HG02798 (cell line): Measurements from ENCODE around the gene RPL6.
"Not testable (repeated sequence)": the region's sequence is repeated elsewhere in the genome, so short reads cannot be mapped to it uniquely, and the experiment has no call there.

ENCODE experiments used
- ATAC-seq: cut with Tn5 transposase; IDR thresholded peaks from one replicate; pipeline ENCODE4 v1.9.1; 2021; ENCODE audit warnings: mild to moderate bottlenecking; ENCODE audit not compliant: unreplicated experiment, poor library complexity

RPL6 gene

DNA sequence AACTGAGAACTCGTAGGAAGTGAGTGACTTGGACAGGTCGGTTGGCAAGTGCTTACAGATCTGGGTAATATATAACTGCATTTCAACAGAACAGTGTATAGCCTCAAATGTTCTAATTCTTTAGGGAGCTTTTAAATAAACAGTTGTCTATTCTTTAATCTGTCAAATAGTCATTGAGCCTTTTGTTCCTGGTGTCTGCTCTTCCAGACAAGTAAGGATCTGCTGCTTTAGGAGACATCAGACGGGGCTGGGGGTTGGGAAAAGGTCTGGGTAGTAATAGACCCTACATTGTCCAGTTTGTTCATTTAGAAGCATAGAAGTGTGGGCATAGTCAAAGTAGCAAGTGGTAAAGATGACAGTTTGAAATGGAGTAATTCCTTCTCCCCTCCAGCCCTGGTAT lies 11.3 kb upstream of the RPL6 start:
- ATAC-seq = no peak

DNA sequence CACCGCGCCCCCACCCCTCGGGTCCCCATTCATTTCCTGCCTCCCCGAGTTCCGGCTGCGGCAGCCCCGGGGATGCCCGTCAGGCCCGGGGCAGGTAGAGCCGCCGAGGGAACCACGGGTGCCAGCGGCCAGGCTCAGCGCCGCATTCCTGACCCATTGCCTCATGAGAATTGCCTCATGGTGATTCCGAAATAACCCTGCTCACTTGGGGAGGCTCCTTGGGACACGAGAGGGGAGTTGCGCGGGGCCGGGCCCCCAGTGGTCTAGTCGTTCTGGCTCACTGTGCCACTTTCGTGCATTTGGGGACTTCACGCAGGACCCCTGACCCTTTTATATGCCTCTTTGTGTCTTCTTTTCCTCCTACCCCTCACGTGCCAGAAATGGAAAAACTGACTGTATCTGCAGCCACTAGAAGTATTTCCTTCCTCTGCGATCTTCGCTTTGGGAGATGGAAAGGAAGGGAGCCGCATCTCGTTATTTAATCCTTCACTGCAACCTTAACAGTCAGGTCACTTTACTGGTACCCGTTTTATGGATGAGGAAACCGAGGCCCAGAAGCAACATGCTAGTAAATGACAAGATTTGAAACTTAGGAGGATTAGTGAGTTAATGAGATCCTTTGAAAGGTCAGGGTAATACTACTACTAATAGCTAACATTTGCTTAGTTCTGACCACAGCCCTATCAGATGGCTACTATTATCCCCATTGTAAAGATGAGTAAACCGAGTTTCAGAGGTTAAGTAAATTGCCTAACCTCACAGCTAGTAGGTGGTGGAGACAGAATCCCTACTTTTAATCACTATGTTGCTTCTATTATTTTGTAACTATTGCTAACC lies 10.1 kb upstream of the RPL6 start:
- ATAC-seq = no peak

- peak; percentile 78 for ATAC-seq
Observed at GRCh38 chr12:112418608-112419296, 9.3 kb upstream of the RPL6 start, which contains the start of gene PTPN11. PTPN11 (plus strand) TSS chr12:112418947; CDS start chr12:112419112, 165 bp downstream.

GRCh38 chr12:112418273-112418607 lies 8.8 kb upstream of the RPL6 start:
- ATAC-seq = no peak

- ATAC-seq = not testable (repeated sequence)
Observed at GRCh38 chr12:112415457-112415856, 6.1 kb upstream of the RPL6 start.

DNA sequence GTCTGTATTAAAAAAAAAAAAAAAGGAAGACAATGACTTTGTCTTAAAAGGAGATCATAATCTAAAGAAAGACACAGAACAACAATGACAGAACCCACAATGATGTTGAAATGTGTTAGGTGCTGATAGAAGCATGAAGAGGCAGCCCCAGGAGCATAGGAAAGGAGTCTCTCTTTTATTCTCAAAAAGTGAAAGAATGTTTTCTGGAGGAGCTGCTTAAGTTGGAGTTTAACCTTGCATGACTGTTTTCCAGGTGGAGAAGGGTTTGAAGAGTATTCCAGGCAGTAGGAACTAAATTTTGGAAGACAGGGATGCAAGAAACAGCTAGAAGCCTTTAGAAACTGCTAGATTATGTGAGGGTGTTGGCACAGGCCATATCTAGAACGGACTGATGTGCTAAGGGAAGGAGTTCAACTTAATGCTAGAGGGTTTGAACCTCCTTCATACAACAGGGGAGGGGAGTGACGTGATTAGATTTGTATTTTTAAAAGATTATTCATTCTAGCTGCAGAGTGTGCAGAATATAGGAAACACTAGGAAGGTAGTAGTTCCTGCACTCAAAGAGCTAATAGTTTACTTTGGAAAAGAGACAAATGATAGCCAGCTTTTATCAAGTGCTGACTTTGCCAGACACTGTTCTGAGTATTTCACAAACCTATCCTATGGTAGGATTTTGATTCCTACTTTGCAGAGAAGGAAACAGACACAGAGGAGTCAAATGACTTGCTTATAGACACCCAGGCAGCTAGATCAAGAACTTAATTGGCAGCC lies 4.6 kb upstream of the RPL6 start:
- no peak for ATAC-seq

DNA sequence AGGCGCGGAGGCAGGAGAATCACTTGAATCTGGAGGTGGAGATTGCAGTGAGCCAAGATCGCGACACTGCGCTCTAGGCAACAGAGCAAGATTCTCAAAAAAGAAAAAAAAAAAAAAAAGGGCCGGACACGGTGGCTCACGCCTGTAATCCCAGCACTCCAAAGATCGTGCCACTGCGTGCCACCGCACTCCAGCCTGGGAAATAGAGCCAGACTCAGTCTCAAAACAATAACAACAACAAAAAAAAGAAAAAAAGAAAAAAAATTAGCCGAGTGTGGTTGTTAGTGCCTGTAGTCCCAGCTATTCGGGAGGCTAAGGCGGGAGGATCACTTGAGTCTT lies 470 bp upstream of the RPL6 start:
- no peak for ATAC-seq

GRCh38 chr12:112408621-112409020 lies 784 bp downstream of the RPL6 start:
- no peak for ATAC-seq

DNA sequence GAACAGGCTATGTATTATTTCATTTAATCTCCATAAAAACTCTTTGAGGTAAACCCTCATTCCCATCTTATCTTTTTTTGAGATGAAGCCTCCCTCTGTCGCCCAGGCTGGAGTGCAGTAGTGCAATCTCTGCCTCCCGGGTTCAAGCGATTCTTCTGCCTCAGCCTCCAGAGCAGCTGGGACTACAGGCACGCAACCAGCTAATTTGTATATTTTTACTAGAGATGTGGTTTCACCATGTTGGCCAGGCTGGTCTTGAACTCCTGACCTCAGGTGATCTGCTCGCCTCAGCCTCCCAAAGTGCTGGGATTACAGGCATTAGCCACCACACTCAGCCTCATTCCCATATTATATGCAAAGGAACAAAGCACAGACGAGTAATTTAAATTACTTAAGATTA lies 1.7 kb downstream of the RPL6 start:
- not testable (repeated sequence) for ATAC-seq

DNA sequence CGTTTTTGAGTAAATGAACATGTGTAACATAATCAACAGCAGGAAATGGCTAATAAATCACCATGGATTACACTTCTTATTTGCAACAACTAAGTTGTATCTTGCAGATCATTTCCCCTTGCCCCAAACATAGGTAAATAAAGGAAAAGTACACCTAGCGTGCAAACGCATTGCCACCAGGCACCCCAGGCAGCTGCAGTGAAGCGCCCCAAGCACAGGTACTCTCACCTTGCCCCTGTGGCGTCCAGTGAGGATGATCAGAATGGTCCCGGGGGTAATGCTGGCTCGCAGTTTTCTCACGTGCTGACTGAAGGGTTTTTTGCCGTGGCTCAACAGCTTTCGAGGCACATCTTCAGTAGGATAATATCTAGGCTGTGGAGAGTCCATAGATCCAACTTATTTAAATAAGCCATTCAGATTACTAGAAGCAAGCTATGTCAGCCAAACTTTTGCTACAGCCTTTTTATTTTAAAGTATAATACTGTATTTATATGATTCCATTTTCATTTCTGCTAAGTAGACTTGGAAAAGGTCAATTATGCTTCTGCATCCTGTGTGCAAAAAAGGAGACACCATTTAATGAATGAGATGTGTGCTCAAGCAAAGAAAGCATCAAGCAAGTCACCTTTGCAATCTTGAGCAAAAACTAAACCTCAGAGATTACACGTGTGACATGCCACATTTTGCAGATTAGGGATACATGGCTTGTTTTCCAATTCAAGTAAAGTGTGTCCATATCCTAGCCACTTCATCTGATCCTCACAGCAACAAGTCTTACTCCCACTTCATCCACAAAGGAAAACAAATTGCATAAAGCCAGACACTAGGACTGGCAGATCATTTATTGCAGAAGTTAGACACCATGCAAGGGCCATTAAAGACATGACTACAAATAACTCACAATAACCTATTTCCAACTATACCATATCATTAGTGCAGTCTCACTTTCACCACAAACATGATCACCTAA lies 2.6 kb downstream of the RPL6 start:
- ATAC-seq = no peak

DNA sequence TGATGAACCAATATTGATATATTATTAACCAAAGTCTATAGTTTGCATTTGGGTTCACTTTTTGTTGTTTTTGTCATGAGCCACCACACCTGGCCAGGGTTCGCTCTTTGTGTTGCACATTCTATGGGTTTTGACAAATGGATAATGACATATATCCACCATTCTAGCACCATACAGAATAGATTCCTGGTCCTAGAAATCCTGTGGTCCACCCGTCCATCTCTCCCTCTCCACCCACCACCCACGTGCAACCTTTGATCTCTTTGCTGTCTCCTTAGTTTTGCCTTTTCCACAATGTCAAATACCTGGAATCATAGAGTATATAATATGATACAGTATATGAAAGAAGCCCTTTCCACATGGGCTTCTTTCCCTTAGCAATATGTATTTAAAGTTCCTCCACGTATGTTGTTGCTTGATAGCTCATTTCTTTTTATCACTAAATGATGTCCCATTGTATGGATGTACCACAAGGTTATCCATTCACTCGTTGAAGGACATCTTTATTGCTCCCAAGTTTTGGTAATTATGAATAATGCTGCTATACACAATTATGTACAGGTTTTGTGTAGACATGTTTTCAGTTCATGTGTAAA lies 7.4 kb downstream of the RPL6 start:
- no peak for ATAC-seq

DNA sequence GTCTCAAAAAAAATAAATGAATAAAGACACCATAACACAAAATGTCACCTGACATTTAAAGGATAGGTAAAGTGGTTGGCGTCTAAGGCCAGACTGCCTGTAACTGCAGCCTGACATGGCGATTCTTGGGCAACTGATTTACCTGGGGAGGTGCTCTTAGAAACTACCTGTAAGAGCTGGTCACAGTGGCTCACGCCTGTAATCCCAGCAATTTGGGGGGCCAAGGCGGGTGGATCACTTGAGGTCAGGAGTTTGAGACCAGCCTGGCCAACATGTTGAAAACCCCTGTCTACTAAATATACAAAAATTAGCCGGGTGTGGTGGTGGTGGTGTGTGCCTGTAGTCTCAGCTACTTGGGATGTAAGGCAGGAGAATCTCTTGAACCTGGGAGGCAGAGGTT lies 8.4 kb downstream of the RPL6 start:
- ATAC-seq = no peak

- no peak for ATAC-seq
Observed at GRCh38 chr12:112393328-112393727, 16.1 kb downstream of the RPL6 start.

DNA sequence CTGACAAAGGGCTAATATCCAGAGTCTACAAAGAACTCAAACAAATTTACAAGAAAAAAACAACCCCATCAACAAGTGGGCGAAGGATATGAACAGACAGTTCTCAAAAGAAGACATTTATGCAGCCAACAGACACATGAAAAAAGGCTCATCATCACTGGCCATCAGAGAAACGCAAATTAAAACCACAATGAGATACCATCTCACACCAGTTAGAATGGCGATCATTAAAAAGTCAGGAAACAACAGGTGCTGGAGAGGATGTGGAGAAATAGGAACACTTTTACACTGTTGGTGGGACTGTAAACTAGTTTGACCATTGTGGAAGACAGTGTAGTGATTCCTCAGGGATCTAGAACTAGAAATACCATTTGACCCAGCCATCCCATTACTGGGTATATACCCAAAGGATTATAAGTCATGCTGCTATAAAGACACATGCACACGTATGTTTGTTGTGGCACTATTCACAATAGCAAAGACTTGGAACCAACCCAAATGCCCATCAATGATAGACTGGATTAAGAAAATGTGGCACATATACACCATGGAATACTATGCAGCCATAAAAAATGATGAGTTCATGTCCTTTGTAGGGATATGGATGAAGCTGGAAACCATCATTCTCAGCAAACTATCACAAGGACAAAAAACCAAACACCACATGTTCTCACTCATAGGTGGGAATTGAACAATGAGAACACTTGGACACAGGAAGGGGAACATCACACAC lies 19.3 kb downstream of the RPL6 start:
- not testable (repeated sequence) for ATAC-seq

DNA sequence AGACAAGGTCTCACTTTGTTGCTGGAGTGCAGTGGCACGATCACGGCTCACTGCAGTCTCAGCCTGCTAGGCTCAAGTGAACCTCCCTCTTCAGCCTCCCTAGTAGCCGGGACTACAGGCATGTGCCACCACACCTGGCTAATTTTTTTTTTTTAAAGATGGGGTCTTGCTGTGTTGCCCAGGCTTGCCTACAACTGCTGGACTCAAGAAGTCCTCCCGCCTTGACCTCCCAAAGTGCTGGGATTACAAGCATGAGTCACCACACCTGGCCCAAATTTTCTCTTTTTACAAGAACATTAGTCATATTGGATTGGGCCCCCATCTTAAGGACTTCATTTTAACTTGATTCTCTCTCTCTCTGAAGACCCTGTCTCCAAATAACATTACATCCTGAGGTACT lies 20.2 kb downstream of the RPL6 start:
- ATAC-seq = no peak

DNA sequence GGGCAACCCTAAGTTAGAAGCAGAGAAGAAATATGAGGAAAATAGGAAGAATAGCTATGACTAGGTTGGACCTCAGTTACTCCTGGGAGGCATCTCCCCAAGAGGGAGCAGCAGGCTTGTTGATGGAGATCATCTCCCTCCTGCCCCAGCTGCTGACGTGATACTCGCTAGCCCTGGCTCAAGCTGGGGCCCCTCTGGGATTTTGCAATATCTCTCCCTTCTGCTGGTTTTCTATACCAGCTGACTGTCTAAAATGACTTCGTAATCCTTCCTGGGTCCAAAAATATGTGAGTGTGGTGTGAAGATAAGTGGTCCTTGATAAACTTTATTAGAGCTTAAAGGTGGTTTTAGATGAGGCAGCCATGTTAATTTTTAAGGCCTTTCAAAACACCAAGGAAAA lies 22.7 kb downstream of the RPL6 start:
- ATAC-seq = no peak

DNA sequence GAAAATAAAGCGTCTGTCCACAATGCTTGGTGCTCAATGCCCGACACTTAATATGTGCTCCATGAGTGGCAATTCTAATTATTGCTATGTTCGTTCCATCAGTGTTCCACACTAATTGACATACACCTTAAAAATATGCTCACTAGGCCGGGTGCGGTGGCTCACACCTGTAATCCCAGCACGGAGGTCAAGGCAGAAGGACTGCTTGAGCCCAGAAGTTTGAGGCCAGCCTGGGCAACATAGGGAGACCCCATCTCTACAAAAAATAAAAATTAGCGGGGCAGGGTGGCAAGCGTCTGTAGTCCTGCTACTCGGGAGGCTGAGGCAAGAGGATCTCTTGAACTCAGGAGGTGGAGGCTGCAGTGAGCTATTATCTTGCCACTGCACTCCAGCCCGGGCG lies 26.5 kb downstream of the RPL6 start:
- no peak for ATAC-seq

DNA sequence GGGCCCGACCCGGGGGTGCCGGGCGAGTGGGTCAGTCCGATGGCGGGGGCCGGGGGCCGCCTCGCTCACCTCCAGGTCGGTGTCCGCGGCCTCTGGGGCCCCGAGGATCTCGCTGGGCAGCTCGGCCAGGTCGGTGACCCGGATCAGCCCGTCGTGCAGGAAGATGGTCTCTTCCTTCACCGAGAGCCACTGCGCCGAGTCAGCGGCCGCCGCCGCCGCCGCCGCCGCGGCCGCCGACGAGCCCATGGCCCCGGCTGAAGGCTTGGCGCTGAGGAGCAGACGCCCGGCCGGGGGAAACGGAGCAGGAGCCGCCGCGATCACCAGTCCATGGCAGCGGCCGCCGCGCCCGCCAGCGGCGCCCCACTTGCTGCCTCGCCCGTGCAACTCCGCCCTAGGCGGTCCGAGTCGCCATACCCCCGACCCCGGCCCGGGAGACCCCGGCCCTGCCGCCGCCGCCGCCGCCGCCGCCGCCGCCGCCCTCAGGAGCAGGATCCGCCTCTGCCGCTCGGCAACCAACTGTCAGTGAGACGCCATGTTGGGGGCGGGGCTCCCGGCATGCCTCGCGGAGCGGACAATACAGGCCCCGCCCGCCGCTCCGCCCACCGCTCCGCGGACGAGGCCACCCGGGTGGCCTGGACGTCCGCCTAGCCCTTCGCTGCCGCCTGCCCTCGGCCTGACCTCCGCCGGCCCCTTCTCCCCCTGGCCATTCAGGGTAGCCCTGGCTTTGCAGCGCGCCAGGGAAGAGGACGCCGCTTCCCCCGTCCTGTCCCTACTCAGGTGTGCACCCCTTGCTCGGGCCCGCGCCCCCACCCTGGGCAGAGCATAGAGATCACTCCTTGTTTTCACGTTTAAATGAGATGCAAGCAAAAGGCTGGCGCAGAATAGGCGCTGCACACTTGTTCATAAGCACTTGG lies 27.3 kb downstream of the RPL6 start, which contains the start of gene HECTD4:
TSS of gene HECTD4 (minus strand) at position 549 of the 914 bp plus-strand sequence. CDS start at position 246, 303 bp downstream.
- peak; percentile 94 for ATAC-seq
